ENCODE measurements around the gene IGFBP4. TPM values are rescaled to one million over a fixed set of nuclear protein-coding genes. Genes with fewer than 3 reads are reported as not detected.

Gene IGFBP4
- total RNA-seq = 242 and 387 TPM in 2 replicates

DNA sequence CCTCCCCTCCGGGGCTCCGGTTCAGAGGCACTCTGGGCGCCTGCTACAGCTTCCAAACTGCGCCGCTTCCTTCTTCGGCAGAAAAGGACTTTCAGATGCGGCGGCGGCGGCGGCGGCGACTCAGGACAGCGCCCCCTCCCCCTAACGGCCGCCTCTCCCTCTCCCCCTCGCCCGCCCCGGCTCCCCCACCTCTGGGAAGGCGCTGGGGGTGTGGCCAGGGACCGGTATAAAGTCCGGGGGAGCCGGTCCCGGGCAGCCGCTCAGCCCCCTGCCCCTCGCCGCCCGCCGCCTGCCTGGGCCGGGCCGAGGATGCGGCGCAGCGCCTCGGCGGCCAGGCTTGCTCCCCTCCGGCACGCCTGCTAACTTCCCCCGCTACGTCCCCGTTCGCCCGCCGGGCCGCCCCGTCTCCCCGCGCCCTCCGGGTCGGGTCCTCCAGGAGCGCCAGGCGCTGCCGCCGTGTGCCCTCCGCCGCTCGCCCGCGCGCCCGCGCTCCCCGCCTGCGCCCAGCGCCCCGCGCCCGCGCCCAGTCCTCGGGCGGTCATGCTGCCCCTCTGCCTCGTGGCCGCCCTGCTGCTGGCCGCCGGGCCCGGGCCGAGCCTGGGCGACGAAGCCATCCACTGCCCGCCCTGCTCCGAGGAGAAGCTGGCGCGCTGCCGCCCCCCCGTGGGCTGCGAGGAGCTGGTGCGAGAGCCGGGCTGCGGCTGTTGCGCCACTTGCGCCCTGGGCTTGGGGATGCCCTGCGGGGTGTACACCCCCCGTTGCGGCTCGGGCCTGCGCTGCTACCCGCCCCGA is at the start of gene IGFBP4:
TSS of gene IGFBP4 (plus strand) at position 255 of the 792 bp plus-strand sequence. CDS start at position 541, 286 bp downstream.

DNA sequence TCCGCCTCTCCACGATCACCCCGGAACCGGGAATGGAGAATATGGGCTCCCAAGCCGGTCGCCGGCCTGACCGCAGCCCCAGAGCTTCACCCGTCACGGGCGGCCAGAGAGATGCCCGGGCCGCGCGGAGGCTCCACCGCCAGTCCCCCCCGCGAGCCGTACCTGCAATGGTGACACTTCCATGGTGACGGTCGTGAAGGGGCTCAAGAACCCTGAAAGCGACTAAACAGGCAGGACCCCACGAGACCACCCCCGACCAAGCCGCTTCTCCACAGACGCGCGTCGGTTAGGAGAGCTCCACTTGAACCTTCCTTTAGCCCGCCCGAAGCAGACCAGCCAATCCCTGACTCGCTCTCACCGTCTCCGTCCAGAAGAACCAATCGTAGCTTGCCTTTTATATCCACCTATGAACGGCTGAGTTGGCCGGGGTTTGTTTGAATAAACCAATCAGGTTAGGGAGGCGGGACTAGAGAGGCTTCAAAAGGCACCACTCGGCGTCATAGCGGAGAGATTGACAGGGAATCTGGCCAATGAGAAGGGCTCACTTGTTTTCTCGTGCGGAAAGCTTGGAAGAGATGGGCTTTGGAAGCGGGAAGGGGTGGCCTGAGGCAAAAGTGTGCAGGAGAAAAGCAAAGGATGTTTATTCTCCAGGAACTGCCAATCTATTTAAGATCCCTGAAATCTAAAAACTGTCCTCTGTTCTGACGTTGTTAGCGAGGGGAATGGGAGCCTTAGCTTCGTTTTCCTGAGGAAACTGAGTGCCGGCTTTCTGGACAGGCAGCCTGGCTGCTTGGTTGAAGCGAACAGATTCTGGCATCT is 25.4 kb upstream of the IGFBP4 start, which contains the start of gene TOP2A:
TSS of gene TOP2A (minus strand) at position 288 of the 819 bp plus-strand sequence. CDS start at position 183, 105 bp downstream.

DNA sequence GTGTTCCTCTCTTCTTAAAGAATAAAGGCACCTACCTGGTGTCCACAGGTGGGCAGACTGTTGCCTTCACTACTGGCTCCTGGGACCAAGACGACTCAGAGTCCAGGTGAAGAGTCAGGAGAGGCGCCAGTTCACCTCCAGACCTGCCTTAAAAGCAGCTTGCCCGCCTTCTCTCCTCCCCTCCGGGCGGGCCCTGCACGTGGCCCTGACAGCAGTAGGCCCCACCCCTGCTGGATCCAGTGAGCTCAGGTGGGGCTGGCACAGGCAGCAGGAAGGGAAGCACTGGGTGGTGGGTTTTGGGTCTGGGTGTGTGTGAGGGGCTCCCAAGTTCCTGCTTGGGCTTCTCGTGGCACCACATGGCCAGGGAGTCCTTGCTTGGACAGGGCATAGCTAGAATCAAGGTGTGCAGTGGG is 58.3 kb downstream of the IGFBP4 start, which contains the start of gene TNS4:
TSS of gene TNS4 (minus strand) at position 125 of the 413 bp plus-strand sequence. CDS start 5,198 bp downstream, outside the sequence.

Other genes starting within 250 kb of the IGFBP4 start
- gene WIPF2, start 224.1 kb upstream of the IGFBP4 start, total RNA-seq = 6.3 and 7.1 TPM in 2 replicates
- gene CDC6, start 155.6 kb upstream of the IGFBP4 start, total RNA-seq = 4.1 and 5.3 TPM in 2 replicates
- gene RARA, start 134.3 kb upstream of the IGFBP4 start, total RNA-seq = 6.0 and 8.8 TPM in 2 replicates
- 3.1 and 3.5 TPM in 2 replicates for gene GJD3, start 78.7 kb upstream of the IGFBP4 start, total RNA-seq
- gene TOP2A, start 25.6 kb upstream of the IGFBP4 start, total RNA-seq = 16.1 and 20.0 TPM in 2 replicates
- gene TNS4, start 58.2 kb downstream of the IGFBP4 start, total RNA-seq = not detected in 2 replicates
- gene CCR7, start 122.0 kb downstream of the IGFBP4 start, total RNA-seq = under 0.01 TPM in 1 of 2 replicates, not detected in the other
- 72.3 and 106 TPM in 2 replicates for gene SMARCE1, start 204.4 kb downstream of the IGFBP4 start, total RNA-seq
- 0.22 and 0.60 TPM in 2 replicates for gene KRT222, start 221.7 kb downstream of the IGFBP4 start, total RNA-seq

Measured in dermis lymphatic vessel endothelial cell (primary cell).